HepG2 (cell line): ENCODE results near the gene NT5M. TPM values are rescaled to one million over a fixed set of nuclear protein-coding genes. Genes with fewer than 3 reads are reported as not detected.

Source experiments
- ATAC-seq: fragments of 200-7000 bp; cut with Tn5 transposase; 3 replicates; pipeline ENCODE4 v1.9.1; 2020; ENCODE audit warnings: mild to moderate bottlenecking, moderate library complexity
- BruUV-seq: library from RNA; stranded (reverse); fragments of 400-500 nt; replicated peaks from 2 replicates; lab custom pipeline; 2021; lab: Mats Ljungman, UMichigan
- CTCF ChIA-PET: fragments of 300-600 bp; formaldehyde crosslinking; extraction: SDS; loops from one replicate; lab custom pipeline; 2021; ENCODE audit warnings: low total read pairs, inconsistent platforms, low intra/inter-chr PET ratio; lab: Yijun Ruan, JAX
- POLR2A ChIA-PET: fragments of 350-600 bp; sonication (Branson Sonifier 250); formaldehyde crosslinking; loops from one replicate; lab custom pipeline; 2020; ENCODE audit warnings: antibody characterized with exemption, inconsistent platforms; lab: Yijun Ruan, JAX
- DNase-seq: peaks from one replicate; pipeline ENCODE4 v3.0.0-alpha.2; 2015; ENCODE audit warnings: low spot score
- FAIRE-seq: peaks from 3 replicates; lab custom pipeline; 2011; peaks lifted over from hg19 to GRCh38; lab: Jason Lieb, UNC
- H2AFZ ChIP-seq: one replicate; pipeline ENCODE4 v1.6.1; 2011; ENCODE audit warnings: low read length, inconsistent platforms
- H3K27ac ChIP-seq: fragments of 300-600 bp; 3 replicates; pipeline ENCODE4 v1.8.0; 2011; ENCODE audit warnings: mixed run types, mild to moderate bottlenecking, mixed read lengths, low read length, inconsistent platforms; ENCODE audit not compliant: insufficient read depth; ENCODE audit errors: extremely low read length
- H3K27me3 ChIP-seq, 2 experiments: fragments of 200-600 bp in 1 of 2; 2 replicates in 1 of 2; 3 replicates in 1 of 2; pipeline versions ENCODE4 v1.6.0 to v1.8.0; 2011; ENCODE audit warnings: low read length in 2 of 2, mild to moderate bottlenecking in 2 of 2, moderate library complexity in 2 of 2, inconsistent platforms in 1 of 2; ENCODE audit not compliant: insufficient read depth in 2 of 2, control insufficient read depth in 1 of 2
- H3K36me3 ChIP-seq, 2 experiments: fragments of 200-600 bp in 1 of 2; replicated peaks in 1 of 2; 2 replicates in 1 of 2; 3 replicates in 1 of 2; pipeline versions ENCODE4 v1.5.1 to v1.8.0; 2011; ENCODE audit warnings: low read length in 2 of 2, inconsistent platforms in 1 of 2; ENCODE audit not compliant: insufficient read depth in 2 of 2, control insufficient read depth in 1 of 2
- H3K4me1 ChIP-seq: 2 replicates; pipeline ENCODE4 v1.5.1; 2012; ENCODE audit warnings: low read length, inconsistent platforms; ENCODE audit not compliant: insufficient read depth
- H3K4me2 ChIP-seq: 2 replicates; pipeline ENCODE4 v1.6.0; 2011; ENCODE audit warnings: low read depth, low read length, inconsistent platforms
- H3K4me3 ChIP-seq, 3 experiments: fragments of 200-600 bp in 1 of 3; sonication (generic), shearing (Covaris generic) in 1 of 3; replicated peaks in 1 of 3; 2 replicates each; pipeline ENCODE4 v1.5.1; 2011 to 2016; ENCODE audit warnings: low read length in 3 of 3, inconsistent platforms in 2 of 3, low read depth in 2 of 3, mild to moderate bottlenecking in 2 of 3, control low read depth in 1 of 3, mixed read lengths in 1 of 3; ENCODE audit not compliant: insufficient read depth in 1 of 3
- H3K79me2 ChIP-seq: one replicate; pipeline ENCODE4 v1.6.1; 2011; ENCODE audit warnings: low read length, inconsistent platforms; ENCODE audit not compliant: insufficient read depth
- H3K9ac ChIP-seq: 2 replicates; pipeline ENCODE4 v1.6.0; 2011; ENCODE audit warnings: mild to moderate bottlenecking, low read depth, low read length, inconsistent platforms; ENCODE audit not compliant: insufficient read depth
- H3K9me3 ChIP-seq: 2 replicates; pipeline ENCODE4 v1.5.1; 2012; ENCODE audit warnings: mild to moderate bottlenecking, low read length
- H4K20me1 ChIP-seq: 2 replicates; pipeline ENCODE4 v1.6.0; 2011; ENCODE audit warnings: inconsistent platforms, mild to moderate bottlenecking, low read length, moderate library complexity; ENCODE audit not compliant: insufficient read depth
- FOSL2 ChIP-seq: sonication (generic); formaldehyde crosslinking; IDR thresholded peaks from 2 replicates; pipeline ENCODE4 v1.4.0; 2020; ENCODE audit warnings: missing genetic modification reagents
- ZNF646 ChIP-seq: sonication (generic); formaldehyde crosslinking; IDR thresholded peaks from 2 replicates; pipeline ENCODE4 v1.9.0; 2021; ENCODE audit warnings: mild to moderate bottlenecking, missing genetic modification reagents
- WGBS: methylation state at CpG from one replicate; pipeline ENCODE4 v1.1.6; 2017; ENCODE audit warnings: low lambda C conversion rate; 5-methylcytosine and 5-hydroxymethylcytosine counted together
- in situ Hi-C: cut with HindIII; loops from 2 replicates; pipeline ENCODE4 v1.10.0; 2017; ENCODE audit warnings: low pct_unique_long_range_greater_than_20kb; ENCODE audit not compliant: extremely low pct_ligation_motif_present
- intact Hi-C: fragments of 100-400 bp; cut with micrococcal nuclease; formaldehyde crosslinking; loops from one replicate; pipeline ENCODE4 v1.10.0; 2022; ENCODE audit not compliant: unreplicated experiment
- polyA plus RNA-seq, 8 experiments: library from polyadenylated mRNA; depleted of rRNA in 3 of 8; stranded (reverse) in 7 of 8; unstranded in 1 of 8; fragments of >200 nt; fragmentation: Illumina TruSeq in 4 of 8; extraction: Trizol in 4 of 8; gene quantifications; 2 replicates each; pipeline versions ENCODE4 v1.2.1 to v1.2.3, GENCODE V29; 2011 to 2016; ENCODE audit warnings: low read depth in 4 of 8, missing spikeins in 1 of 8, mixed read lengths in 1 of 8; ENCODE audit not compliant: insufficient read depth in 1 of 8
- total RNA-seq, 5 experiments: library from RNA; depleted of rRNA; stranded (reverse); fragments of >200 nt; fragmentation: Illumina TruSeq; extraction: Trizol; gene quantifications; 2 replicates each; pipeline ENCODE4 v1.2.3, GENCODE V29; 2016; ENCODE audit warnings: low read depth in 1 of 5

The NT5M gene
- total and polyA plus RNA-seq, 2 of the 13 experiments (the other 11 are each of a cell fraction or from before 2014, with no cell fraction given): 0.55 to 0.78 TPM

GRCh38 chr17:17381446-17382064 is 78.4 kb downstream of the NT5M start:
- Histone ChIP-seq H3K27ac (no peak overlapping the region), H3K9me3 (no peaks in the 10 kb centered on the region), H3K9ac (no peak overlapping the region), H3K27me3 (peaks cover 0 to 20% of the 10 kb centered on the region in 2 experiments; a peak in 3 of 5 replicates), H3K36me3 (no peaks in the 10 kb centered on the region), H2AFZ (no peak overlapping the region), H3K79me2 (no peaks in the 10 kb centered on the region), H3K4me3 (no peak overlapping the region), H3K4me2 (0 out of 2 replicates have a peak overlapping the region, but pooled peaks have one; percentile 30), H3K4me1 (peaks cover 57% of the 10 kb centered on the region), H4K20me1 (no peaks in the 10 kb centered on the region)
- ChIA-PET CTCF (no interaction called here), POLR2A (interaction anchor here (0.6 kb wide), 1 partner anchor 12 kb away, joined by 3 read pairs; no protein-coding TSS in a partner anchor)
- no peak for ATAC-seq
- intact Hi-C loops: no loop called here
- in situ Hi-C loops: no loop called here
- no peak for FAIRE-seq
- TF ChIP-seq FOSL2 (no peak), ZNF646 (CRISPR knock-in tag) (peak; percentile 73)
- 11% methylated on average over 6 of the region's 6 CpGs for WGBS
- BruUV-seq: no TSS peak
- peak; percentile 34 for DNase-seq
